Naive thymus-derived CD4-positive, alpha-beta T cell (primary cell): Measurements from ENCODE around the gene SHMT1. TPM values are rescaled to one million over a fixed set of nuclear protein-coding genes. Genes with fewer than 3 reads are reported as not detected.

Source experiments
- ATAC-seq: fragments of 150-1000 bp; cut with Tn5 transposase; 2 replicates; pipeline ENCODE4 v1.10.0; 2021; ENCODE audit warnings: mild to moderate bottlenecking, moderate library complexity
- CTCF ChIA-PET: fragments of 350-600 bp; sonication (Branson Sonifier 250); formaldehyde crosslinking; loops from one replicate; lab custom pipeline; 2021; ENCODE audit warnings: antibody characterized with exemption; lab: Charles Lee
- POLR2A ChIA-PET: fragments of 350-600 bp; sonication (Branson Sonifier 250); formaldehyde crosslinking; loops from one replicate; lab custom pipeline; 2021; ENCODE audit warnings: antibody characterized with exemption, inconsistent platforms; lab: Charles Lee
- DNase-seq, 9 donors: peaks; one replicate each; pipeline versions ENCODE4 v3.0.0 to v3.0.0-alpha.2; 2020 to 2022; ENCODE audit warnings: mixed read lengths in 1 of 9
- H3K27ac ChIP-seq: one replicate; pipeline ENCODE4 v1.7.0; 2013; ENCODE audit warnings: mild to moderate bottlenecking, low read depth, low read length, moderate library complexity
- H3K27me3 ChIP-seq, 2 donors: one replicate each; pipeline ENCODE4 v1.7.0; 2013; ENCODE audit warnings: low read length in 2 of 2, mild to moderate bottlenecking in 2 of 2, moderate library complexity in 2 of 2; ENCODE audit not compliant: control insufficient read depth in 2 of 2, insufficient read depth in 2 of 2
- H3K36me3 ChIP-seq, 3 experiments: 1 replicate in 2 of 3; 2 replicates in 1 of 3; pipeline ENCODE4 v1.7.0; 2013; ENCODE audit warnings: low read length in 3 of 3, mild to moderate bottlenecking in 3 of 3, moderate library complexity in 1 of 3; ENCODE audit not compliant: insufficient read depth in 3 of 3, control insufficient read depth in 2 of 3
- H3K4me1 ChIP-seq, 2 donors: one replicate each; pipeline ENCODE4 v1.7.0; 2013; ENCODE audit warnings: low read length in 2 of 2, mild to moderate bottlenecking in 2 of 2, moderate library complexity in 1 of 2; ENCODE audit not compliant: control insufficient read depth in 2 of 2, insufficient read depth in 2 of 2
- H3K4me3 ChIP-seq: 2 replicates; pipeline ENCODE4 v1.7.0; 2013; ENCODE audit warnings: mild to moderate bottlenecking, low read length
- H3K9me3 ChIP-seq, 3 experiments: 1 replicate in 2 of 3; 2 replicates in 1 of 3; pipeline ENCODE4 v1.7.0; 2013; ENCODE audit warnings: low read length in 3 of 3; ENCODE audit not compliant: control insufficient read depth in 2 of 3
- H3K27ac Mint-ChIP-seq, 9 donors: one replicate each; pipeline ENCODE4 v1.8.0; 2020 to 2022; ENCODE audit warnings: mixed read lengths in 9 of 9, mild to moderate bottlenecking in 8 of 9, moderate library complexity in 5 of 9, inconsistent platforms in 2 of 9
- H3K27me3 Mint-ChIP-seq, 5 donors: one replicate each; pipeline ENCODE4 v1.8.0; 2021 to 2022; ENCODE audit warnings: mixed read lengths in 5 of 5, mild to moderate bottlenecking in 1 of 5
- H3K36me3 Mint-ChIP-seq, 5 donors: one replicate each; pipeline ENCODE4 v1.8.0; 2020 to 2022; ENCODE audit warnings: mixed read lengths in 5 of 5, mild to moderate bottlenecking in 3 of 5, inconsistent platforms in 1 of 5
- H3K4me1 Mint-ChIP-seq, 7 donors: one replicate each; pipeline ENCODE4 v1.8.0; 2020 to 2022; ENCODE audit warnings: mixed read lengths in 7 of 7, mild to moderate bottlenecking in 3 of 7, inconsistent platforms in 1 of 7
- H3K4me3 Mint-ChIP-seq, 10 donors: one replicate each; pipeline ENCODE4 v1.8.0; 2020 to 2022; ENCODE audit warnings: mild to moderate bottlenecking in 10 of 10, mixed read lengths in 10 of 10, moderate library complexity in 6 of 10, inconsistent platforms in 2 of 10
- H3K9me3 Mint-ChIP-seq, 11 donors: one replicate each; pipeline ENCODE4 v1.8.0; 2020 to 2022; ENCODE audit warnings: mixed read lengths in 11 of 11, mild to moderate bottlenecking in 4 of 11, inconsistent platforms in 1 of 11, moderate library complexity in 1 of 11
- intact Hi-C, 2 donors: fragments of 100-400 bp; cut with micrococcal nuclease; formaldehyde crosslinking; loops; one replicate each; pipeline ENCODE4 v1.15.1; 2023
- polyA plus RNA-seq, 2 donors: library from polyadenylated mRNA; unstranded; fragments of 300-500 nt; fragmentation: Illumina TruSeq; gene quantifications; one replicate each; pipeline ENCODE4 v1.2.3, GENCODE V29; 2021
- total RNA-seq, 6 experiments: library from RNA in 5 of 6; stranded (reverse) in 5 of 6; gene quantifications; 1 replicate in 5 of 6; 2 replicates in 1 of 6; pipeline ENCODE4 v1.2.3 and lab custom pipeline; 2021 to 2026

Gene SHMT1
- total and polyA plus RNA-seq, 7 experiments from 2014 or later, result 7.5 to 44.0 (median 15.4) TPM

- ChIA-PET POLR2A (no interaction called here), CTCF (no interaction called here)
- Histone ChIP-seq H3K4me1 (no peaks in the 10 kb centered on the region), H3K4me3 (no peak overlapping the region), H3K9me3 (no peaks in the 10 kb centered on the region), H3K27ac (no peak overlapping the region), H3K27me3 (no peaks in the 10 kb centered on the region), H3K36me3 (no peaks in the 10 kb centered on the region)
- DNase-seq (no peak), ATAC-seq (no peak)
- peaks cover 0 to 2% (median 0%) of the 10 kb centered on the region in 11 donors for H3K9me3 Mint-ChIP-seq
- H3K36me3 Mint-ChIP-seq, result no peaks in the 10 kb centered on the region
- peaks cover 0 to 4% (median 0%) of the 10 kb centered on the region in 7 donors for H3K4me1 Mint-ChIP-seq
- no peak overlapping the region for H3K27ac Mint-ChIP-seq
- H3K27me3 Mint-ChIP-seq, result peaks cover 0 to 26% (median 11%) of the 10 kb centered on the region in 5 donors
- intact Hi-C loops, result no loop called here
- no peak overlapping the region for H3K4me3 Mint-ChIP-seq
Observed at GRCh38 chr17:18368946-18369345, 5.6 kb upstream of the SHMT1 start.

- H3K4me3 ChIP-seq, result no peak overlapping the region
- no peaks in the 10 kb centered on the region for H3K27me3 ChIP-seq
- intact Hi-C loops, result loop anchor here in 1 of 2 donors (5.0 kb wide), 1 partner anchor 47 kb away; the partner anchor contains the start of gene SMCR8
- peak overlapping the region in 2 of 10 donors; percentile 18 to 38 for H3K4me3 Mint-ChIP-seq
- peaks cover 8 to 9% of the 10 kb centered on the region in 2 donors for H3K4me1 ChIP-seq
- POLR2A ChIA-PET, result interaction anchor here (1.3 kb wide), 1 partner anchor 49 kb away, joined by 3 read pairs; the partner anchor contains the start of genes SMCR8 and TOP3A
- peaks cover 0 to 2% (median 0%) of the 10 kb centered on the region in 11 donors for H3K9me3 Mint-ChIP-seq
- H3K27me3 Mint-ChIP-seq, result peaks cover 0 to 3% (median 0%) of the 10 kb centered on the region in 5 donors
- no peaks in the 10 kb centered on the region for H3K36me3 ChIP-seq
- peaks cover 10 to 27% (median 18%) of the 10 kb centered on the region in 7 donors for H3K4me1 Mint-ChIP-seq
- H3K36me3 Mint-ChIP-seq, result no peaks in the 10 kb centered on the region
- CTCF ChIA-PET, result no interaction called here
- DNase-seq (no peak), ATAC-seq (no peak)
- H3K27ac Mint-ChIP-seq, result no peak overlapping the region
- H3K9me3 ChIP-seq, result no peaks in the 10 kb centered on the region
- no peak overlapping the region for H3K27ac ChIP-seq
Observed at GRCh38 chr17:18364166-18364565, 816 bp upstream of the SHMT1 start.

- CTCF ChIA-PET, result interaction anchor here (1.1 kb wide), 1 partner anchor 48 kb away, joined by 4 read pairs; the partner anchor contains the start of genes SMCR8 and TOP3A
- peak in 3 of 9 donors; percentile 8 to 18 (median 16) for DNase-seq
Observed at GRCh38 chr17:18362698-18363100, 651 bp downstream of the SHMT1 start.

GRCh38 chr17:18361837-18362697 lies 1.3 kb downstream of the SHMT1 start:
- intact Hi-C loops, result loop anchor here (2.0 to 5.0 kb wide), 3 partner anchors 45 to 101 kb away; partner anchors contain the start of genes SMCR8 (in 2 of the 2), MIEF2 (in 1 of the 2) and TOP3A (in 1 of the 2)
- H3K27ac ChIP-seq, result peak overlapping the region; percentile 65
- H3K36me3 ChIP-seq, result no peaks in the 10 kb centered on the region
- ChIA-PET POLR2A (interaction anchor here (0.6 to 1.1 kb wide), 3 partner anchors 14 to 47 kb away, joined by 3 to 5 read pairs (median 3); partner anchors contain the start of genes SMCR8 and TOP3A), CTCF (interaction anchor here (1.1 kb wide), 1 partner anchor 47 kb away, joined by 4 read pairs; the partner anchor contains the start of genes SMCR8 and TOP3A)
- no peak for ATAC-seq
- H3K9me3 ChIP-seq, result no peaks in the 10 kb centered on the region
- H3K27me3 Mint-ChIP-seq, result no peaks in the 10 kb centered on the region
- no peak for DNase-seq
- H3K4me1 ChIP-seq, result peaks cover 8 to 9% of the 10 kb centered on the region in 2 donors
- H3K9me3 Mint-ChIP-seq, result no peaks in the 10 kb centered on the region
- H3K36me3 Mint-ChIP-seq, result no peaks in the 10 kb centered on the region
- H3K4me3 ChIP-seq, result peak overlapping the region; percentile 83
- H3K27me3 ChIP-seq, result no peaks in the 10 kb centered on the region
- H3K27ac Mint-ChIP-seq, result peak overlapping the region in 8 of 9 donors; percentile 20 to 86 (median 74)
- H3K4me3 Mint-ChIP-seq, result peak overlapping the region; percentile 85 to 96 (median 92)
- peaks cover 10 to 27% (median 18%) of the 10 kb centered on the region in 7 donors for H3K4me1 Mint-ChIP-seq

More at GRCh38 chr17:18362698-18363100, 651 bp downstream of the SHMT1 start:
- Histone ChIP-seq H3K36me3 (no peaks in the 10 kb centered on the region), H3K4me3 (peak overlapping the region; percentile 83), H3K4me1 (peaks cover 8 to 9% of the 10 kb centered on the region in 2 donors), H3K9me3 (no peaks in the 10 kb centered on the region), H3K27ac (peak overlapping the region; percentile 65), H3K27me3 (no peaks in the 10 kb centered on the region)
- Mint-ChIP-seq H3K4me1 (peaks cover 10 to 27% (median 18%) of the 10 kb centered on the region in 7 donors), H3K36me3 (no peaks in the 10 kb centered on the region), H3K4me3 (peak overlapping the region; percentile 85 to 96 (median 92)), H3K9me3 (no peaks in the 10 kb centered on the region), H3K27ac (peak overlapping the region in 7 of 9 donors; percentile 40 to 86 (median 77)), H3K27me3 (no peaks in the 10 kb centered on the region)
- POLR2A ChIA-PET, result interaction anchor here (0.6 to 1.1 kb wide), 4 partner anchors 15 to 48 kb away, joined by 3 to 5 read pairs (median 3); partner anchors contain the start of genes SMCR8 and TOP3A
- ATAC-seq, result no peak
- intact Hi-C loops, result loop anchor here (2.0 to 5.0 kb wide), 3 partner anchors 45 to 102 kb away; partner anchors contain the start of genes SMCR8 (in 2 of the 2), MIEF2 (in 1 of the 2) and TOP3A (in 1 of the 2)

- ChIA-PET POLR2A (no interaction called here), CTCF (interaction anchor here (1.0 kb wide), 1 partner anchor 40 kb away, joined by 3 read pairs; no protein-coding TSS in a partner anchor)
- Mint-ChIP-seq H3K27ac (peak overlapping the region in 1 of 9 donors; percentile 14), H3K4me3 (peak overlapping the region in 1 of 10 donors; percentile 25), H3K27me3 (no peaks in the 10 kb centered on the region), H3K4me1 (peaks cover 10 to 27% (median 19%) of the 10 kb centered on the region in 7 donors), H3K36me3 (peaks cover 0 to 6% (median 2%) of the 10 kb centered on the region in 5 donors), H3K9me3 (no peaks in the 10 kb centered on the region)
- Histone ChIP-seq H3K27me3 (no peaks in the 10 kb centered on the region), H3K4me1 (peaks cover 8 to 9% of the 10 kb centered on the region in 2 donors), H3K27ac (no peak overlapping the region), H3K9me3 (no peaks in the 10 kb centered on the region), H3K36me3 (peaks cover 0 to 2% (median 0%) of the 10 kb centered on the region in 3 experiments), H3K4me3 (no peak overlapping the region)
- intact Hi-C loops, result loop anchor here in 1 of 2 donors (5.0 kb wide), 1 partner anchor 43 kb away; the partner anchor contains the start of gene SMCR8
- ATAC-seq (no peak), DNase-seq (no peak)
Observed at GRCh38 chr17:18360518-18360917, 2.8 kb downstream of the SHMT1 start.

- Mint-ChIP-seq H3K27me3 (no peaks in the 10 kb centered on the region), H3K4me3 (no peak overlapping the region), H3K9me3 (no peaks in the 10 kb centered on the region), H3K4me1 (peaks cover 0 to 7% (median 4%) of the 10 kb centered on the region in 7 donors), H3K27ac (no peak overlapping the region), H3K36me3 (peaks cover 0 to 21% (median 10%) of the 10 kb centered on the region in 5 donors)
- ATAC-seq (no peak), DNase-seq (no peak)
- POLR2A ChIA-PET, result no interaction called here
- H3K27me3 ChIP-seq, result no peaks in the 10 kb centered on the region
- no peak overlapping the region for H3K27ac ChIP-seq
- no peak overlapping the region for H3K4me3 ChIP-seq
- intact Hi-C loops, result no loop called here
- CTCF ChIA-PET, result no interaction called here
- peaks cover 0 to 13% (median 6%) of the 10 kb centered on the region in 3 experiments for H3K36me3 ChIP-seq
- no peaks in the 10 kb centered on the region for H3K4me1 ChIP-seq
- H3K9me3 ChIP-seq, result no peaks in the 10 kb centered on the region
Observed at GRCh38 chr17:18356624-18357023, 6.7 kb downstream of the SHMT1 start.
